ENCODE data around the gene CDK14.
"Not testable (repeated sequence)": the region's sequence is repeated elsewhere in the genome, so short reads cannot be mapped to it uniquely, and the experiment has no call there.

CDK14 gene

GRCh38 chr7:90728568-90728967 lies 132.4 kb downstream of the CDK14 start:
- no peaks in the 10 kb centered on the region for H3K36me3 Mint-ChIP-seq
- no peak overlapping the region for H3K27ac Mint-ChIP-seq
- H3K27me3 Mint-ChIP-seq, result no peaks in the 10 kb centered on the region
- no peaks in the 10 kb centered on the region for H3K9me3 Mint-ChIP-seq
- no peaks in the 10 kb centered on the region for H3K4me1 Mint-ChIP-seq
- H3K4me3 Mint-ChIP-seq, result no peak overlapping the region

GRCh38 chr7:90735611-90736280 lies 139.6 kb downstream of the CDK14 start:
- H3K27me3 Mint-ChIP-seq, H3K36me3 Mint-ChIP-seq, H3K4me3 Mint-ChIP-seq, H3K4me1 Mint-ChIP-seq, H3K27ac Mint-ChIP-seq, H3K9me3 Mint-ChIP-seq: not testable (repeated sequence)

GRCh38 chr7:90736316-90736715 lies 140.2 kb downstream of the CDK14 start:
- H3K27me3 Mint-ChIP-seq, result no peaks in the 10 kb centered on the region

GRCh38 chr7:90736968-90737939 lies 141.1 kb downstream of the CDK14 start:
- Mint-ChIP-seq H3K4me3 (no peak overlapping the region), H3K36me3 (no peaks in the 10 kb centered on the region), H3K9me3 (peaks cover 6% of the 10 kb centered on the region), H3K4me1 (no peaks in the 10 kb centered on the region), H3K27me3 (no peaks in the 10 kb centered on the region), H3K27ac (no peak overlapping the region)

More at GRCh38 chr7:90736316-90736715, 140.2 kb downstream of the CDK14 start:
- Mint-ChIP-seq H3K4me3 (no peak overlapping the region), H3K27ac (no peak overlapping the region), H3K36me3 (no peaks in the 10 kb centered on the region), H3K9me3 (peaks cover 6% of the 10 kb centered on the region), H3K4me1 (no peaks in the 10 kb centered on the region)

- H3K9me3 Mint-ChIP-seq, result peaks cover 6% of the 10 kb centered on the region
- H3K4me1 Mint-ChIP-seq, result no peaks in the 10 kb centered on the region
- H3K27ac Mint-ChIP-seq, result no peak overlapping the region
- no peaks in the 10 kb centered on the region for H3K27me3 Mint-ChIP-seq
- no peak overlapping the region for H3K4me3 Mint-ChIP-seq
- no peaks in the 10 kb centered on the region for H3K36me3 Mint-ChIP-seq
Measured at GRCh38 chr7:90738249-90738648, 142.1 kb downstream of the CDK14 start.

- Mint-ChIP-seq H3K36me3 (no peaks in the 10 kb centered on the region), H3K4me3 (no peak overlapping the region), H3K9me3 (no peaks in the 10 kb centered on the region), H3K27me3 (no peaks in the 10 kb centered on the region), H3K27ac (no peak overlapping the region), H3K4me1 (no peaks in the 10 kb centered on the region)
Measured at GRCh38 chr7:90739716-90740115, 143.6 kb downstream of the CDK14 start.

GRCh38 chr7:90740386-90740785 lies 144.3 kb downstream of the CDK14 start:
- Mint-ChIP-seq H3K36me3 (no peaks in the 10 kb centered on the region), H3K4me1 (no peaks in the 10 kb centered on the region), H3K27ac (no peak overlapping the region), H3K9me3 (no peaks in the 10 kb centered on the region), H3K4me3 (no peak overlapping the region), H3K27me3 (no peaks in the 10 kb centered on the region)

- no peaks in the 10 kb centered on the region for H3K27me3 Mint-ChIP-seq
- H3K27ac Mint-ChIP-seq, result peak overlapping the region; percentile 31
- no peak overlapping the region for H3K4me3 Mint-ChIP-seq
- H3K36me3 Mint-ChIP-seq, result no peaks in the 10 kb centered on the region
- H3K9me3 Mint-ChIP-seq, result no peaks in the 10 kb centered on the region
- no peaks in the 10 kb centered on the region for H3K4me1 Mint-ChIP-seq
Measured at GRCh38 chr7:90743626-90744025, 147.5 kb downstream of the CDK14 start.

GRCh38 chr7:90747516-90747915 lies 151.4 kb downstream of the CDK14 start:
- Mint-ChIP-seq H3K9me3 (no peaks in the 10 kb centered on the region), H3K27me3 (no peaks in the 10 kb centered on the region), H3K27ac (no peak overlapping the region), H3K4me3 (no peak overlapping the region), H3K4me1 (no peaks in the 10 kb centered on the region), H3K36me3 (no peaks in the 10 kb centered on the region)

GRCh38 chr7:90749262-90749661 lies 153.1 kb downstream of the CDK14 start:
- Mint-ChIP-seq H3K36me3 (no peaks in the 10 kb centered on the region), H3K4me1 (no peaks in the 10 kb centered on the region), H3K27me3 (no peaks in the 10 kb centered on the region)

GRCh38 chr7:90749774-90750173 lies 153.7 kb downstream of the CDK14 start:
- Mint-ChIP-seq H3K9me3 (no peaks in the 10 kb centered on the region), H3K36me3 (no peaks in the 10 kb centered on the region), H3K4me3 (no peak overlapping the region), H3K4me1 (no peaks in the 10 kb centered on the region), H3K27me3 (no peaks in the 10 kb centered on the region), H3K27ac (no peak overlapping the region)

More at GRCh38 chr7:90749262-90749661, 153.1 kb downstream of the CDK14 start:
- H3K27ac Mint-ChIP-seq, result no peak overlapping the region
- no peaks in the 10 kb centered on the region for H3K9me3 Mint-ChIP-seq
- no peak overlapping the region for H3K4me3 Mint-ChIP-seq

GRCh38 chr7:90751595-90751994 lies 155.5 kb downstream of the CDK14 start:
- no peaks in the 10 kb centered on the region for H3K36me3 Mint-ChIP-seq

GRCh38 chr7:90752051-90752450 lies 155.9 kb downstream of the CDK14 start:
- H3K36me3 Mint-ChIP-seq, result no peaks in the 10 kb centered on the region
- H3K9me3 Mint-ChIP-seq, result no peaks in the 10 kb centered on the region
- H3K4me1 Mint-ChIP-seq, result no peaks in the 10 kb centered on the region
- no peak overlapping the region for H3K4me3 Mint-ChIP-seq
- no peaks in the 10 kb centered on the region for H3K27me3 Mint-ChIP-seq
- no peak overlapping the region for H3K27ac Mint-ChIP-seq

More at GRCh38 chr7:90751595-90751994, 155.5 kb downstream of the CDK14 start:
- Mint-ChIP-seq H3K4me1 (no peaks in the 10 kb centered on the region), H3K27me3 (no peaks in the 10 kb centered on the region), H3K4me3 (no peak overlapping the region), H3K27ac (no peak overlapping the region), H3K9me3 (no peaks in the 10 kb centered on the region)

GRCh38 chr7:90755041-90755440 lies 158.9 kb downstream of the CDK14 start:
- Mint-ChIP-seq H3K27me3 (no peaks in the 10 kb centered on the region), H3K36me3 (no peaks in the 10 kb centered on the region), H3K4me3 (no peak overlapping the region), H3K27ac (no peak overlapping the region), H3K9me3 (no peaks in the 10 kb centered on the region), H3K4me1 (no peaks in the 10 kb centered on the region)

- Mint-ChIP-seq H3K9me3 (no peaks in the 10 kb centered on the region), H3K27ac (no peak overlapping the region), H3K4me3 (no peak overlapping the region), H3K36me3 (no peaks in the 10 kb centered on the region), H3K27me3 (no peaks in the 10 kb centered on the region), H3K4me1 (no peaks in the 10 kb centered on the region)
Measured at GRCh38 chr7:90756366-90756765, 160.2 kb downstream of the CDK14 start.

GRCh38 chr7:90757565-90757950 lies 161.4 kb downstream of the CDK14 start:
- H3K9me3 Mint-ChIP-seq, H3K4me3 Mint-ChIP-seq, H3K27ac Mint-ChIP-seq, H3K27me3 Mint-ChIP-seq, H3K4me1 Mint-ChIP-seq, H3K36me3 Mint-ChIP-seq: not testable (repeated sequence)
